Naive thymus-derived CD8-positive, alpha-beta T cell (primary cell): Measurements from ENCODE around the gene MKS1. TPM values are rescaled to one million over a fixed set of nuclear protein-coding genes. Genes with fewer than 3 reads are reported as not detected.

Experiments used
- ATAC-seq, 2 donors: fragments of 150-1000 bp; cut with Tn5 transposase in 1 of 2; sonication (Bioruptor Pico), chemical (Tn5 transposase) in 1 of 2; 1 replicate in 1 of 2; 2 replicates in 1 of 2; pipeline ENCODE4 v1.10.0; 2021; ENCODE audit warnings: mild to moderate bottlenecking in 2 of 2, moderate library complexity in 2 of 2
- POLR2A ChIA-PET: fragments of 350-600 bp; sonication (Branson Sonifier 250); formaldehyde crosslinking; loops from one replicate; lab custom pipeline; 2021; ENCODE audit warnings: antibody characterized with exemption; lab: Charles Lee
- DNase-seq, 10 donors: peaks; one replicate each; pipeline versions ENCODE4 v3.0.0 to v3.0.0-alpha.2; 2020 to 2022
- H3K27ac Mint-ChIP-seq, 10 donors: one replicate each; pipeline ENCODE4 v1.8.0; 2020 to 2022; ENCODE audit warnings: mild to moderate bottlenecking in 10 of 10, mixed read lengths in 10 of 10, moderate library complexity in 4 of 10, inconsistent platforms in 1 of 10
- H3K27me3 Mint-ChIP-seq, 5 donors: one replicate each; pipeline ENCODE4 v1.8.0; 2021 to 2022; ENCODE audit warnings: mixed read lengths in 5 of 5
- H3K36me3 Mint-ChIP-seq, 3 donors: one replicate each; pipeline ENCODE4 v1.8.0; 2020 to 2022; ENCODE audit warnings: mixed read lengths in 3 of 3, mild to moderate bottlenecking in 2 of 3, inconsistent platforms in 1 of 3
- H3K4me1 Mint-ChIP-seq, 4 donors: one replicate each; pipeline ENCODE4 v1.8.0; 2021 to 2022; ENCODE audit warnings: mixed read lengths in 4 of 4
- H3K4me3 Mint-ChIP-seq, 10 donors: one replicate each; pipeline ENCODE4 v1.8.0; 2020 to 2022; ENCODE audit warnings: mild to moderate bottlenecking in 10 of 10, mixed read lengths in 10 of 10, moderate library complexity in 6 of 10, inconsistent platforms in 1 of 10
- H3K9me3 Mint-ChIP-seq, 9 donors: one replicate each; pipeline ENCODE4 v1.8.0; 2020 to 2022; ENCODE audit warnings: mixed read lengths in 9 of 9, mild to moderate bottlenecking in 3 of 9, inconsistent platforms in 1 of 9, moderate library complexity in 1 of 9
- polyA plus RNA-seq, 3 donors: library from polyadenylated mRNA; unstranded; fragments of 300-500 nt; fragmentation: Illumina TruSeq; gene quantifications; one replicate each; pipeline ENCODE4 v1.2.3, GENCODE V29; 2021
- total RNA-seq, 8 experiments: library from RNA in 2 of 8; stranded (reverse) in 2 of 8; gene quantifications; one replicate each; pipeline ENCODE4 v1.2.3 and lab custom pipeline; 2021 to 2026

Gene MKS1
- total and polyA plus RNA-seq, 5 experiments from 2014 or later, result 10.5 to 28.5 (median 14.2) TPM

- H3K36me3 Mint-ChIP-seq, result no peaks in the 10 kb centered on the region
- peak overlapping the region in 9 of 10 donors; percentile 31 to 89 (median 81) for H3K4me3 Mint-ChIP-seq
- DNase-seq (no peak), ATAC-seq (no peak)
- H3K9me3 Mint-ChIP-seq, result no peaks in the 10 kb centered on the region
- no peak overlapping the region for H3K27ac Mint-ChIP-seq
- peaks cover 1 to 23% (median 20%) of the 10 kb centered on the region in 5 donors for H3K27me3 Mint-ChIP-seq
- peaks cover 4 to 35% (median 18%) of the 10 kb centered on the region in 4 donors for H3K4me1 Mint-ChIP-seq
- POLR2A ChIA-PET, result interaction anchor here (0.7 to 1.6 kb wide), 2 partner anchors 94 to 110 kb away, joined by 3 to 6 read pairs; no protein-coding TSS in a partner anchor
Observed at GRCh38 chr17:58250344-58251011, 31.4 kb upstream of the MKS1 start.

GRCh38 chr17:58249270-58250133 is 30.4 kb upstream of the MKS1 start:
- peak; percentile 58 to 86 (median 74) for DNase-seq
- Mint-ChIP-seq H3K27ac (peak overlapping the region in 2 of 10 donors; percentile 24 to 40), H3K36me3 (no peaks in the 10 kb centered on the region), H3K4me3 (peak overlapping the region; percentile 76 to 89 (median 83)), H3K27me3 (peaks cover 1 to 20% (median 17%) of the 10 kb centered on the region in 5 donors), H3K9me3 (no peaks in the 10 kb centered on the region), H3K4me1 (peaks cover 3 to 29% (median 18%) of the 10 kb centered on the region in 4 donors)
- ATAC-seq, result peak; percentile 95 to 97
- POLR2A ChIA-PET, result interaction anchor here (0.7 to 1.6 kb wide), 3 partner anchors 68 to 111 kb away, joined by 3 to 6 read pairs (median 3); no protein-coding TSS in a partner anchor

GRCh38 chr17:58248955-58249269 is 29.9 kb upstream of the MKS1 start:
- Mint-ChIP-seq H3K27ac (no peak overlapping the region), H3K4me3 (peak overlapping the region; percentile 0 to 89 (median 80)), H3K4me1 (peaks cover 3 to 34% (median 19%) of the 10 kb centered on the region in 4 donors), H3K27me3 (peaks cover 1 to 22% (median 20%) of the 10 kb centered on the region in 5 donors), H3K9me3 (no peaks in the 10 kb centered on the region), H3K36me3 (no peaks in the 10 kb centered on the region)
- DNase-seq, result no peak
- POLR2A ChIA-PET, result interaction anchor here (1.5 to 1.6 kb wide), 2 partner anchors 69 to 96 kb away, joined by 3 to 6 read pairs; no protein-coding TSS in a partner anchor
- no peak for ATAC-seq

GRCh38 chr17:58247511-58248363 is 28.7 kb upstream of the MKS1 start:
- Mint-ChIP-seq H3K27me3 (peaks cover 0 to 32% (median 27%) of the 10 kb centered on the region in 5 donors), H3K27ac (peak overlapping the region in 1 of 10 donors; percentile 47), H3K36me3 (no peaks in the 10 kb centered on the region), H3K9me3 (no peaks in the 10 kb centered on the region), H3K4me1 (peaks cover 3 to 34% (median 20%) of the 10 kb centered on the region in 4 donors), H3K4me3 (peak overlapping the region in 4 of 10 donors; percentile 31 to 80 (median 46))
- no peak for ATAC-seq
- POLR2A ChIA-PET, result interaction anchor here (0.7 to 1.7 kb wide), 2 partner anchors 29 to 64 kb away, joined by 3 to 7 read pairs; partner anchors contain the start of gene MKS1
- DNase-seq, result no peak

- peaks cover 3 to 34% (median 20%) of the 10 kb centered on the region in 4 donors for H3K4me1 Mint-ChIP-seq
- peaks cover 0 to 36% (median 24%) of the 10 kb centered on the region in 5 donors for H3K27me3 Mint-ChIP-seq
- no peak overlapping the region for H3K27ac Mint-ChIP-seq
- POLR2A ChIA-PET, result interaction anchor here (1.7 kb wide), 1 partner anchor 28 kb away, joined by 7 read pairs; the partner anchor contains the start of gene MKS1
- no peak overlapping the region for H3K4me3 Mint-ChIP-seq
- no peak for ATAC-seq
- no peaks in the 10 kb centered on the region for H3K9me3 Mint-ChIP-seq
- DNase-seq, result no peak
- H3K36me3 Mint-ChIP-seq, result no peaks in the 10 kb centered on the region
Observed at GRCh38 chr17:58246781-58247180, 27.7 kb upstream of the MKS1 start.

- peaks cover 3 to 34% (median 20%) of the 10 kb centered on the region in 4 donors for H3K4me1 Mint-ChIP-seq
- DNase-seq (no peak), ATAC-seq (no peak)
- POLR2A ChIA-PET, result no interaction called here
- no peaks in the 10 kb centered on the region for H3K36me3 Mint-ChIP-seq
- H3K9me3 Mint-ChIP-seq, result no peaks in the 10 kb centered on the region
- peak overlapping the region in 1 of 10 donors; percentile 15 for H3K27ac Mint-ChIP-seq
- no peak overlapping the region for H3K4me3 Mint-ChIP-seq
- peaks cover 4 to 36% (median 29%) of the 10 kb centered on the region in 5 donors for H3K27me3 Mint-ChIP-seq
Observed at GRCh38 chr17:58246104-58246740, 27.2 kb upstream of the MKS1 start.

- H3K27me3 Mint-ChIP-seq, result peaks cover 5 to 39% (median 29%) of the 10 kb centered on the region in 5 donors
- peak overlapping the region in 1 of 10 donors; percentile 1 for H3K4me3 Mint-ChIP-seq
- H3K36me3 Mint-ChIP-seq, result no peaks in the 10 kb centered on the region
- POLR2A ChIA-PET, result no interaction called here
- H3K4me1 Mint-ChIP-seq, result peaks cover 3 to 34% (median 20%) of the 10 kb centered on the region in 4 donors
- H3K9me3 Mint-ChIP-seq, result no peaks in the 10 kb centered on the region
- peak overlapping the region in 1 of 10 donors; percentile 15 for H3K27ac Mint-ChIP-seq
- no peak for ATAC-seq
- no peak for DNase-seq
Observed at GRCh38 chr17:58245428-58246103, 26.5 kb upstream of the MKS1 start.

- H3K9me3 Mint-ChIP-seq, result no peaks in the 10 kb centered on the region
- POLR2A ChIA-PET, result no interaction called here
- no peak overlapping the region for H3K27ac Mint-ChIP-seq
- no peak for ATAC-seq
- peaks cover 3 to 28% (median 17%) of the 10 kb centered on the region in 4 donors for H3K4me1 Mint-ChIP-seq
- H3K4me3 Mint-ChIP-seq, result no peak overlapping the region
- no peak for DNase-seq
- H3K27me3 Mint-ChIP-seq, result peaks cover 6 to 45% (median 30%) of the 10 kb centered on the region in 5 donors
- no peaks in the 10 kb centered on the region for H3K36me3 Mint-ChIP-seq
Observed at GRCh38 chr17:58244963-58245362, 25.9 kb upstream of the MKS1 start.

GRCh38 chr17:58242171-58242784 is 23.2 kb upstream of the MKS1 start:
- Mint-ChIP-seq H3K4me3 (no peak overlapping the region), H3K4me1 (peaks cover 0 to 4% (median 2%) of the 10 kb centered on the region in 4 donors), H3K9me3 (no peaks in the 10 kb centered on the region), H3K27ac (no peak overlapping the region), H3K27me3 (peaks cover 8 to 69% (median 38%) of the 10 kb centered on the region in 5 donors), H3K36me3 (no peaks in the 10 kb centered on the region)
- ATAC-seq (no peak), DNase-seq (no peak)
- POLR2A ChIA-PET, result interaction anchor here (0.8 kb wide), 1 partner anchor 10 kb away, joined by 4 read pairs; no protein-coding TSS in a partner anchor

- POLR2A ChIA-PET, result no interaction called here
- peaks cover 0 to 4% (median 2%) of the 10 kb centered on the region in 4 donors for H3K4me1 Mint-ChIP-seq
- no peaks in the 10 kb centered on the region for H3K36me3 Mint-ChIP-seq
- DNase-seq (no peak), ATAC-seq (no peak)
- peak overlapping the region in 1 of 10 donors; percentile 6 for H3K27ac Mint-ChIP-seq
- no peak overlapping the region for H3K4me3 Mint-ChIP-seq
- H3K9me3 Mint-ChIP-seq, result no peaks in the 10 kb centered on the region
- peaks cover 9 to 75% (median 44%) of the 10 kb centered on the region in 5 donors for H3K27me3 Mint-ChIP-seq
Observed at GRCh38 chr17:58239987-58240386, 20.9 kb upstream of the MKS1 start.
